GM12878 (cell line): ENCODE results near the gene RAD51B. TPM values are rescaled to one million over a fixed set of nuclear protein-coding genes. Genes with fewer than 3 reads are reported as not detected.

ENCODE experiments used
- ATAC-seq: fragments of 200-7000 bp; cut with Tn5 transposase; 3 replicates; pipeline ENCODE4 v1.9.1; 2020; ENCODE audit warnings: mild to moderate bottlenecking, moderate library complexity
- BruUV-seq: library from RNA; stranded (reverse); fragments of 400-500 nt; replicated peaks from 2 replicates; lab custom pipeline; 2021; lab: Mats Ljungman, UMichigan
- CTCF ChIA-PET: fragments of 300-600 bp; sonication (Branson Sonifier 250); formaldehyde crosslinking; extraction: SDS; loops from one replicate; lab custom pipeline; 2021; ENCODE audit warnings: inconsistent platforms; lab: Yijun Ruan, JAX
- POLR2A ChIA-PET: fragments of 350-600 bp; formaldehyde crosslinking; extraction: SDS; loops from one replicate; lab custom pipeline; 2021; ENCODE audit warnings: inconsistent platforms; lab: Charles Lee
- RAD21 ChIA-PET: fragments of 300-600 bp; sonication (Branson Sonifier 250); formaldehyde crosslinking; loops from one replicate; lab custom pipeline; 2023; ENCODE audit warnings: antibody characterized with exemption; ENCODE audit not compliant: unreplicated experiment; lab: Charles Lee
- SMC1A ChIA-PET: fragments of 300-600 bp; sonication (Branson Sonifier 250); formaldehyde crosslinking; loops from one replicate; lab custom pipeline; 2023; ENCODE audit not compliant: unreplicated experiment, uncharacterized antibody; lab: Charles Lee
- DNase-seq: peaks from one replicate; pipeline ENCODE4 v3.0.0-alpha.2; 2011; ENCODE audit warnings: low read depth, low spot score
- FAIRE-seq: peaks from 3 replicates; lab custom pipeline; 2011; peaks lifted over from hg19 to GRCh38; lab: Jason Lieb, UNC
- H2AFZ ChIP-seq: 2 replicates; pipeline ENCODE4 v1.6.0; 2011; ENCODE audit warnings: low read depth, low read length, control low read depth; ENCODE audit not compliant: control insufficient read depth
- H3K27ac ChIP-seq: 2 replicates; pipeline ENCODE4 v1.5.1; 2011; ENCODE audit warnings: control low read depth; ENCODE audit not compliant: control insufficient read depth, insufficient read depth
- H3K27me3 ChIP-seq, 2 experiments: replicated peaks in 1 of 2; 2 replicates each; pipeline versions ENCODE4 v1.6.0 to v1.6.1; 2011; ENCODE audit warnings: low read length in 1 of 2; ENCODE audit not compliant: control insufficient read depth in 2 of 2, insufficient read depth in 2 of 2
- H3K36me3 ChIP-seq, 2 experiments: 2 replicates each; pipeline ENCODE4 v1.5.1; 2011; ENCODE audit warnings: low read length in 1 of 2; ENCODE audit not compliant: control insufficient read depth in 2 of 2, insufficient read depth in 2 of 2
- H3K4me1 ChIP-seq: 2 replicates; pipeline ENCODE4 v1.6.1; 2011; ENCODE audit warnings: mild to moderate bottlenecking, low read length, moderate library complexity, mixed read lengths; ENCODE audit not compliant: control insufficient read depth, insufficient read depth
- H3K4me2 ChIP-seq: 2 replicates; pipeline ENCODE4 v1.6.0; 2011; ENCODE audit warnings: control low read depth; ENCODE audit not compliant: control insufficient read depth, insufficient read depth
- H3K4me3 ChIP-seq: fragments of 200-600 bp; sonication (generic); 2 replicates; pipeline ENCODE4 v1.5.1; 2016
- H3K79me2 ChIP-seq: 2 replicates; pipeline ENCODE4 v1.6.0; 2011; ENCODE audit warnings: low read length; ENCODE audit not compliant: control insufficient read depth, insufficient read depth
- H3K9ac ChIP-seq: 2 replicates; pipeline ENCODE4 v1.8.0; 2011; ENCODE audit warnings: low read length, control low read depth, mixed read lengths; ENCODE audit not compliant: control insufficient read depth, insufficient read depth
- H3K9me3 ChIP-seq: replicated peaks from 3 replicates; pipeline ENCODE4 v1.5.1; 2011; ENCODE audit warnings: mild to moderate bottlenecking, low read length; ENCODE audit not compliant: control insufficient read depth, insufficient read depth
- H4K20me1 ChIP-seq: 2 replicates; pipeline ENCODE4 v1.6.0; 2011; ENCODE audit not compliant: control insufficient read depth, insufficient read depth
- BACH1 ChIP-seq: fragments of 450-650 bp; IDR thresholded peaks from 2 replicates; pipeline ENCODE4 v1.6.1; 2017; ENCODE audit warnings: mild to moderate bottlenecking, borderline replicate concordance
- JUND ChIP-seq: IDR thresholded peaks from 2 replicates; pipeline ENCODE4 v1.6.1; 2012; ENCODE audit warnings: low read depth, mild to moderate bottlenecking, low read length, improper control_type of control experiment, moderate library complexity
- KLF5 ChIP-seq: fragments of 450-650 bp; IDR thresholded peaks from 2 replicates; pipeline ENCODE4 v1.6.1; 2014; ENCODE audit warnings: mild to moderate bottlenecking; ENCODE audit not compliant: partially characterized antibody
- MYC ChIP-seq: IDR thresholded peaks from 2 replicates; pipeline ENCODE4 v1.6.1; 2011; ENCODE audit warnings: mild to moderate bottlenecking, low read length, moderate library complexity, inconsistent platforms; ENCODE audit not compliant: insufficient read depth, insufficient replicate concordance, insufficient read length, severe bottlenecking
- NFYB ChIP-seq: IDR thresholded peaks from 2 replicates; pipeline ENCODE4 v1.6.1; 2011; ENCODE audit warnings: low read depth, mild to moderate bottlenecking, low read length, improper control_type of control experiment, moderate library complexity; ENCODE audit not compliant: insufficient read depth
- in situ Hi-C: fragments of 300-500 bp; cut with MboI; formaldehyde crosslinking; loops from 9 replicates; pipeline ENCODE4 v1.14.3; 2018; ENCODE audit warnings: mixed read lengths
- intact Hi-C: fragments of 100-400 bp; cut with micrococcal nuclease; formaldehyde crosslinking; loops from one replicate; pipeline ENCODE4 v1.14.2; 2022; ENCODE audit not compliant: unreplicated experiment
- polyA plus RNA-seq, 11 experiments: library from polyadenylated mRNA; depleted of rRNA in 4 of 11; unstranded in 6 of 11; stranded (reverse) in 5 of 11; fragments of >200 nt; fragmentation: Nextera tagmentation in 4 of 11; fragmentation: Illumina TruSeq in 1 of 11; extraction: Ambion mirVana in 4 of 11; extraction: Trizol in 1 of 11; gene quantifications; 1 replicate in 1 of 11; 2 replicates in 10 of 11; pipeline versions ENCODE4 v1.2.1 to v1.2.3, GENCODE V29; 2011 to 2016; ENCODE audit warnings: inconsistent platforms in 2 of 11, missing spikeins in 2 of 11, low read depth in 1 of 11
- total RNA-seq, 4 experiments: library from RNA; depleted of rRNA in 3 of 4; stranded (reverse); fragments of >200 nt in 3 of 4; fragmentation: Illumina TruSeq in 1 of 4; extraction: Trizol in 1 of 4; gene quantifications; 2 replicates each; pipeline versions ENCODE4 v1.2.1 to v1.2.3, GENCODE V29; 2013 to 2021
- TF ChIP-seq, protein P1 (sequence below): IDR thresholded peaks from 2 replicates; pipeline ENCODE4 v1.6.1; 2012; ENCODE audit warnings: low read length, inconsistent platforms
- TF ChIP-seq, protein P2 (sequence below): IDR thresholded peaks from 2 replicates; pipeline ENCODE4 v1.6.1; 2011; ENCODE audit warnings: low read depth, low read length, improper control_type of control experiment, borderline replicate concordance
- TF ChIP-seq, protein P3 (sequence below): fragments of 450-650 bp; IDR thresholded peaks from 2 replicates; pipeline ENCODE4 v1.6.1; 2017; ENCODE audit warnings: mild to moderate bottlenecking, low read depth, inconsistent platforms; ENCODE audit not compliant: poor library complexity, severe bottlenecking

The RAD51B gene
- total and polyA plus RNA-seq, 10 of the 15 experiments (the other 5 are each of a cell fraction or from before 2014, with no cell fraction given) = 9.8 to 26.8 (median 21.3) TPM

DNA sequence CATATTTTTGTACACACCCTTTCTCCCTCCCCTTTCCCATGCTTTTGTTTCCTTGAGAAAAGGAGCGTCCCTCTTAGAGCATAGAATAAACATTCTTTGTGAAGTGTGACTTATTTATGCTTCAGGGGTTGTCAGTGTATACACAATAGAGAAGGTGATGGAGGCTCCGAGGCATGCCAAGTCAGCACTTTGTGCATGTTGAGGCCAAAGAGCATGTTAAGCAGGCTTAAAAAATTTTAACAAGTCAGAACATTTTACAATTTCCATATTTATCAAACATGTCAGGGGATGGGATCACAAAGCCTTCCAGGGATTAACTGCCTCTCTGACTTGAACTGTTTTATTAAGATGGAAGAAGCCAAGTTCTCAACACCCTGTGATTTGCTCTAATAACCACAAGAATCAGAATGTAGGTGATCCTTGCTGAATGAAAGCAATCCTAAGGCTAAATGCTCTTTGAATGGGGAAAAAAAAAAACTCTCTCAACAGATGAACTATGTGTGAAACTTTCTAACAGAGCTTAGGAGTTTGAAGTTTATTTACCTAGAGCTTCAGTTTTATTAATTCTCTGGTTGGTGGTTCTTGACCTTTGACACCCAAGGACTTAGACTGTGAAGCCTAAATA lies 223.1 kb downstream of the RAD51B start (continued):
- TF ChIP-seq, protein P1, sequence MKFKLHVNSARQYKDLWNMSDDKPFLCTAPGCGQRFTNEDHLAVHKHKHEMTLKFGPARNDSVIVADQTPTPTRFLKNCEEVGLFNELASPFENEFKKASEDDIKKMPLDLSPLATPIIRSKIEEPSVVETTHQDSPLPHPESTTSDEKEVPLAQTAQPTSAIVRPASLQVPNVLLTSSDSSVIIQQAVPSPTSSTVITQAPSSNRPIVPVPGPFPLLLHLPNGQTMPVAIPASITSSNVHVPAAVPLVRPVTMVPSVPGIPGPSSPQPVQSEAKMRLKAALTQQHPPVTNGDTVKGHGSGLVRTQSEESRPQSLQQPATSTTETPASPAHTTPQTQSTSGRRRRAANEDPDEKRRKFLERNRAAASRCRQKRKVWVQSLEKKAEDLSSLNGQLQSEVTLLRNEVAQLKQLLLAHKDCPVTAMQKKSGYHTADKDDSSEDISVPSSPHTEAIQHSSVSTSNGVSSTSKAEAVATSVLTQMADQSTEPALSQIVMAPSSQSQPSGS = no peak

DNA sequence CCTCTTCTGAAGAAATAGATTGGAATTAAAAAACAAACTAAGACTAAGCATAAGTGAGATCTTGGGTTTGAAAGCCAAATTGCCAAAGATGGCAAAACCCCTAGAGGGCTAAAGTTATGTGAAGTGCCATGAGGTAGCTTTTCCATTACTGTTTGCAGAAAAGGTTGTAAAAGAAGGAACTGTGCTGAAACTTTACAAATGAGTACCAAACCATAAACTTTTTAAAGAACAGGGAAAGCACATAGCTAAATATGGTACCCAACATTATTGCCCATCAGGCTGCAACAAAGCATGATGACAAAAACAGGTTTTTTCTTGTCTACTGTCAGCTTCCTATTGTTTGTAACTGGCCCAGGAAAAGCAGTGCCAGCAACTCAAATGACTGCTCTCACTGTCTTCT lies 224.2 kb downstream of the RAD51B start:
- Histone ChIP-seq H3K4me1 (no peaks in the 10 kb centered on the region), H3K79me2 (no peaks in the 10 kb centered on the region), H3K27me3 (no peaks in the 10 kb centered on the region), H3K9ac (no peak overlapping the region), H2AFZ (no peak overlapping the region), H3K27ac (no peak overlapping the region), H3K36me3 (no peaks in the 10 kb centered on the region), H3K4me2 (0 out of 2 replicates have a peak overlapping the region, but pooled peaks have one; percentile 3), H3K4me3 (no peak overlapping the region), H4K20me1 (no peaks in the 10 kb centered on the region), H3K9me3 (no peaks in the 10 kb centered on the region)
- in situ Hi-C loops (no loop called here), intact Hi-C loops (no loop called here)
- no TSS peak for BruUV-seq
- DNase-seq (no peak), FAIRE-seq (no peak), ATAC-seq (no peak)
- TF ChIP-seq NFYB (no peak), BACH1 (no peak), MYC (no peak), JUND (no peak), KLF5 (no peak)
- TF ChIP-seq, protein P2, sequence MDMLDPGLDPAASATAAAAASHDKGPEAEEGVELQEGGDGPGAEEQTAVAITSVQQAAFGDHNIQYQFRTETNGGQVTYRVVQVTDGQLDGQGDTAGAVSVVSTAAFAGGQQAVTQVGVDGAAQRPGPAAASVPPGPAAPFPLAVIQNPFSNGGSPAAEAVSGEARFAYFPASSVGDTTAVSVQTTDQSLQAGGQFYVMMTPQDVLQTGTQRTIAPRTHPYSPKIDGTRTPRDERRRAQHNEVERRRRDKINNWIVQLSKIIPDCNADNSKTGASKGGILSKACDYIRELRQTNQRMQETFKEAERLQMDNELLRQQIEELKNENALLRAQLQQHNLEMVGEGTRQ = no peak
- TF ChIP-seq, protein P3, sequence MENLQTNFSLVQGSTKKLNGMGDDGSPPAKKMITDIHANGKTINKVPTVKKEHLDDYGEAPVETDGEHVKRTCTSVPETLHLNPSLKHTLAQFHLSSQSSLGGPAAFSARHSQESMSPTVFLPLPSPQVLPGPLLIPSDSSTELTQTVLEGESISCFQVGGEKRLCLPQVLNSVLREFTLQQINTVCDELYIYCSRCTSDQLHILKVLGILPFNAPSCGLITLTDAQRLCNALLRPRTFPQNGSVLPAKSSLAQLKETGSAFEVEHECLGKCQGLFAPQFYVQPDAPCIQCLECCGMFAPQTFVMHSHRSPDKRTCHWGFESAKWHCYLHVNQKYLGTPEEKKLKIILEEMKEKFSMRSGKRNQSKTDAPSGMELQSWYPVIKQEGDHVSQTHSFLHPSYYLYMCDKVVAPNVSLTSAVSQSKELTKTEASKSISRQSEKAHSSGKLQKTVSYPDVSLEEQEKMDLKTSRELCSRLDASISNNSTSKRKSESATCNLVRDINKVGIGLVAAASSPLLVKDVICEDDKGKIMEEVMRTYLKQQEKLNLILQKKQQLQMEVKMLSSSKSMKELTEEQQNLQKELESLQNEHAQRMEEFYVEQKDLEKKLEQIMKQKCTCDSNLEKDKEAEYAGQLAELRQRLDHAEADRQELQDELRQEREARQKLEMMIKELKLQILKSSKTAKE = no peak
- ChIA-PET CTCF (no interaction called here), SMC1A (interaction anchor here (0.8 to 1.5 kb wide), 4 partner anchors 17 to 99 kb away, joined by 3 to 7 read pairs (median 4); no protein-coding TSS in a partner anchor), POLR2A (no interaction called here), RAD21 (interaction anchor here (0.8 to 1.3 kb wide), 5 partner anchors 81 to 528 kb away, joined by 3 read pairs; no protein-coding TSS in a partner anchor)
